Endothelial cell of umbilical vein (primary cell): ENCODE results near the gene BBC3. TPM values are rescaled to one million over a fixed set of nuclear protein-coding genes. Genes with fewer than 3 reads are reported as not detected.
A peak's percentile ranks its signal among the peaks of the same experiment; 100 is the strongest.

Experiments used
- BruUV-seq: library from RNA; stranded (reverse); fragments of 400-500 nt; replicated peaks from 2 replicates; lab custom pipeline; 2021; lab: Mats Ljungman, UMichigan
- CTCF ChIA-PET: fragments of 300-600, 350-600 bp; sonication (Branson Sonifier 250); formaldehyde crosslinking; loops from one replicate; lab custom pipeline; 2021; ENCODE audit warnings: antibody characterized with exemption, inconsistent platforms; lab: Charles Lee
- POLR2A ChIA-PET: fragments of 300-600, 350-600 bp; sonication (Branson Sonifier 250); formaldehyde crosslinking; loops from one replicate; lab custom pipeline; 2021; ENCODE audit warnings: antibody characterized with exemption, inconsistent platforms; lab: Charles Lee
- DNase-seq: peaks from one replicate; pipeline ENCODE4 v3.0.0-alpha.2; 2011; ENCODE audit warnings: low read depth, low spot score
- FAIRE-seq: peaks from 2 replicates; lab custom pipeline; 2011; peaks lifted over from hg19 to GRCh38; lab: Jason Lieb, UNC
- H2AFZ ChIP-seq: 2 replicates; pipeline ENCODE4 v1.6.0; 2012; ENCODE audit warnings: low read depth, low read length, control low read depth, inconsistent platforms
- H3K27ac ChIP-seq: 2 replicates; pipeline ENCODE4 v1.5.1; 2011; ENCODE audit warnings: low read depth, mild to moderate bottlenecking, control low read depth, low read length, moderate library complexity; ENCODE audit not compliant: insufficient read depth
- H3K27me3 ChIP-seq, 2 experiments: 2 replicates each; pipeline versions ENCODE4 v1.6.0 to v1.6.1; 2011; ENCODE audit warnings: low read length in 2 of 2, mixed read lengths in 1 of 2; ENCODE audit not compliant: control insufficient read depth in 2 of 2, insufficient read depth in 2 of 2
- H3K36me3 ChIP-seq, 2 experiments: 2 replicates in 1 of 2; 3 replicates in 1 of 2; pipeline ENCODE4 v1.5.1; 2011; ENCODE audit warnings: low read length in 2 of 2, mild to moderate bottlenecking in 1 of 2, moderate library complexity in 1 of 2; ENCODE audit not compliant: control insufficient read depth in 2 of 2, insufficient read depth in 2 of 2; ENCODE audit errors: extremely low read depth in 1 of 2
- H3K4me1 ChIP-seq: 3 replicates; pipeline ENCODE4 v1.5.1; 2011; ENCODE audit warnings: mild to moderate bottlenecking, low read length; ENCODE audit not compliant: control insufficient read depth, insufficient read depth; ENCODE audit errors: extremely low read depth
- H3K4me2 ChIP-seq: 2 replicates; pipeline ENCODE4 v1.6.1; 2011; ENCODE audit warnings: low read length, control low read depth, mixed read lengths; ENCODE audit not compliant: insufficient read depth
- H3K4me3 ChIP-seq, 3 experiments: fragments of 200-600 bp in 1 of 3; sonication (generic), shearing (Covaris generic) in 1 of 3; replicated peaks in 1 of 3; 2 replicates each; pipeline ENCODE4 v1.5.1; 2011 to 2016; ENCODE audit warnings: control low read depth in 3 of 3, low read length in 3 of 3, mild to moderate bottlenecking in 2 of 3, inconsistent platforms in 1 of 3, low read depth in 1 of 3, moderate library complexity in 1 of 3; ENCODE audit not compliant: insufficient read depth in 1 of 3
- H3K79me2 ChIP-seq: 2 replicates; pipeline ENCODE4 v1.6.0; 2012; ENCODE audit warnings: low read length, inconsistent platforms; ENCODE audit not compliant: control insufficient read depth, insufficient read depth
- H3K9ac ChIP-seq: replicated peaks from 2 replicates; pipeline ENCODE3; 2011; ENCODE audit warnings: low read length, control low read depth; ENCODE audit not compliant: insufficient read depth; ENCODE audit errors: extremely low read depth
- H3K9me1 ChIP-seq: replicated peaks from 3 replicates; pipeline ENCODE4 v1.6.0; 2011; ENCODE audit warnings: mild to moderate bottlenecking, low read length; ENCODE audit not compliant: control insufficient read depth, insufficient read depth; ENCODE audit errors: extremely low read depth
- H3K9me3 ChIP-seq: replicated peaks from 2 replicates; pipeline ENCODE4 v1.5.1; 2012; ENCODE audit warnings: low read length, inconsistent platforms; ENCODE audit not compliant: control insufficient read depth, insufficient read depth
- H4K20me1 ChIP-seq: replicated peaks from 2 replicates; pipeline ENCODE3; 2011; ENCODE audit warnings: mild to moderate bottlenecking, low read length; ENCODE audit not compliant: control insufficient read depth, insufficient read depth; ENCODE audit errors: extremely low read depth
- CTCF ChIP-seq, 2 donors: IDR thresholded peaks; 1 replicate in 1 of 2; 2 replicates in 1 of 2; pipeline ENCODE4 v1.5.1; 2011; ENCODE audit warnings: low read length in 2 of 2, mild to moderate bottlenecking in 2 of 2, moderate library complexity in 2 of 2, control low read depth in 1 of 2, inconsistent platforms in 1 of 2, low read depth in 1 of 2; ENCODE audit not compliant: insufficient read depth in 1 of 2; ENCODE audit errors: extremely low read depth in 1 of 2
- MYC ChIP-seq: IDR thresholded peaks from one replicate; pipeline ENCODE4 v1.6.1; 2011; ENCODE audit warnings: mild to moderate bottlenecking, low read depth, low read length
- POLR2A ChIP-seq: IDR thresholded peaks from 2 replicates; pipeline ENCODE4 v1.6.1; 2012; ENCODE audit warnings: low read depth, mild to moderate bottlenecking, control low read depth, low read length
- dilution Hi-C: fragments of 300-500 bp; cut with MboI; formaldehyde crosslinking; loops from one replicate; pipeline ENCODE4 v1.15.0; 2019; ENCODE audit warnings: low sequenced_read_pairs; ENCODE audit not compliant: extremely low pct_ligation_motif_present
- intact Hi-C: fragments of 100-400 bp; cut with micrococcal nuclease; formaldehyde crosslinking; loops from one replicate; pipeline ENCODE4 v1.10.0; 2022
- polyA plus RNA-seq, 4 experiments: library from polyadenylated mRNA; depleted of rRNA in 3 of 4; stranded (reverse) in 3 of 4; unstranded in 1 of 4; fragments of >200 nt; gene quantifications; 2 replicates each; pipeline versions ENCODE4 v1.2.1 to v1.2.3, GENCODE V29; 2011 to 2012; ENCODE audit warnings: missing spikeins in 1 of 4
- total RNA-seq: library from RNA; stranded (reverse); gene quantifications from 2 replicates; pipeline ENCODE4 v1.2.3, GENCODE V29; 2021

Gene BBC3
- total and polyA plus RNA-seq, 2 donors (not counting 3 experiments of a cell fraction or from before 2014, with no cell fraction given): 11.3 to 35.7 TPM

GRCh38 chr19:47227352-47228167 is 3.4 kb downstream of the BBC3 start:
- Histone ChIP-seq H3K9ac (peak overlapping the region; percentile 67), H3K4me1 (peaks cover 33% of the 10 kb centered on the region), H3K4me2 (peak overlapping the region; percentile 63), H2AFZ (no peak overlapping the region), H3K9me1 (no peaks in the 10 kb centered on the region), H3K4me3 (peak overlapping the region in 2 of 3 experiments; percentile 33 to 93), H3K36me3 (peaks cover 0 to 3% of the 10 kb centered on the region in 2 experiments), H3K9me3 (no peaks in the 10 kb centered on the region), H4K20me1 (no peaks in the 10 kb centered on the region), H3K27ac (peak overlapping the region; percentile 61), H3K27me3 (no peaks in the 10 kb centered on the region), H3K79me2 (peaks cover 9% of the 10 kb centered on the region)
- intact Hi-C loops (loop anchor here (1.0 to 2.0 kb wide), 2 partner anchors 47 to 51 kb away; partner anchors contain the start of gene INAFM1), dilution Hi-C loops (no loop called here)
- TF ChIP-seq POLR2A (peak; percentile 4), MYC (no peak), CTCF (IDR thresholded peaks at IDR 0.05; ENCODE audit: extremely low read depth in 1 of 2, insufficient read depth in 1 of 2, low read depth in 1 of 2, low read length in 2 of 2) (no peak)
- FAIRE-seq: peak; percentile 18
- BruUV-seq: no TSS peak
- peak; percentile 89 for DNase-seq
- POLR2A ChIA-PET: interaction anchor here (1.6 to 2.2 kb wide), 2 partner anchors 16 to 29 kb away, joined by 7 to 31 read pairs; partner anchors contain the start of gene CCDC9
- CTCF ChIA-PET: interaction anchor here (1.0 to 5.3 kb wide), 6 partner anchors 12 to 29 kb away, joined by 3 to 74 read pairs (median 18); partner anchors contain the start of gene CCDC9
